HG03025 (cell line): ENCODE measurements around the gene VWA8.
"Not testable (repeated sequence)": the region's sequence is repeated elsewhere in the genome, so short reads cannot be mapped to it uniquely, and the experiment has no call there.

Experiments used
- ATAC-seq: cut with Tn5 transposase; IDR thresholded peaks from one replicate; pipeline ENCODE4 v1.9.1; 2021; ENCODE audit warnings: mild to moderate bottlenecking, moderate library complexity; ENCODE audit not compliant: unreplicated experiment, low FRiP score

Gene VWA8

GRCh38 chr13:41862659-41863058, 98.2 kb downstream of the VWA8 start:
- ATAC-seq, result not testable (repeated sequence)

- ATAC-seq, result no peak
Observed at GRCh38 chr13:41859565-41859964, 101.3 kb downstream of the VWA8 start.

- ATAC-seq, result no peak
Observed at GRCh38 chr13:41858780-41859179, 102.1 kb downstream of the VWA8 start.

GRCh38 chr13:41854758-41855157, 106.2 kb downstream of the VWA8 start:
- ATAC-seq, result no peak

- ATAC-seq, result no peak
Observed at GRCh38 chr13:41851351-41851750, 109.6 kb downstream of the VWA8 start.

GRCh38 chr13:41848435-41849255, 112.3 kb downstream of the VWA8 start:
- ATAC-seq, result no peak

GRCh38 chr13:41847216-41847615, 113.7 kb downstream of the VWA8 start:
- ATAC-seq, result no peak

- ATAC-seq, result no peak
Observed at GRCh38 chr13:41842036-41842620, 118.8 kb downstream of the VWA8 start.

GRCh38 chr13:41837629-41838028, 123.3 kb downstream of the VWA8 start:
- ATAC-seq, result no peak

- no peak for ATAC-seq
Observed at GRCh38 chr13:41835871-41836270, 125.0 kb downstream of the VWA8 start.

- ATAC-seq, result not testable (repeated sequence)
Observed at GRCh38 chr13:41834697-41835096, 126.2 kb downstream of the VWA8 start.

GRCh38 chr13:41833831-41834230, 127.1 kb downstream of the VWA8 start:
- no peak for ATAC-seq

GRCh38 chr13:41833201-41833600, 127.7 kb downstream of the VWA8 start:
- no peak for ATAC-seq

- no peak for ATAC-seq
Observed at GRCh38 chr13:41827507-41828213, 133.2 kb downstream of the VWA8 start.

GRCh38 chr13:41825691-41826090, 135.2 kb downstream of the VWA8 start:
- no peak for ATAC-seq

GRCh38 chr13:41823476-41823875, 137.4 kb downstream of the VWA8 start:
- ATAC-seq, result no peak

GRCh38 chr13:41822560-41822959, 138.3 kb downstream of the VWA8 start:
- no peak for ATAC-seq

- ATAC-seq, result no peak
Observed at GRCh38 chr13:41821238-41821594, 139.7 kb downstream of the VWA8 start.

GRCh38 chr13:41820581-41821237, 140.2 kb downstream of the VWA8 start:
- ATAC-seq, result no peak

- no peak for ATAC-seq
Observed at GRCh38 chr13:41816057-41816456, 144.9 kb downstream of the VWA8 start.

- ATAC-seq, result no peak
Observed at GRCh38 chr13:41813426-41813825, 147.5 kb downstream of the VWA8 start.
